NCI-H2029 (cell line): ENCODE data around the gene C2CD3.
A peak's percentile ranks its signal among the peaks of the same experiment; 100 is the strongest.
"Not testable (repeated sequence)": the region's sequence is repeated elsewhere in the genome, so short reads cannot be mapped to it uniquely, and the experiment has no call there.

Experiments used
- DNase-seq: peaks from one replicate; lab custom pipeline; 2025; lab: John Stamatoyannopoulos, UW

The C2CD3 gene

DNA sequence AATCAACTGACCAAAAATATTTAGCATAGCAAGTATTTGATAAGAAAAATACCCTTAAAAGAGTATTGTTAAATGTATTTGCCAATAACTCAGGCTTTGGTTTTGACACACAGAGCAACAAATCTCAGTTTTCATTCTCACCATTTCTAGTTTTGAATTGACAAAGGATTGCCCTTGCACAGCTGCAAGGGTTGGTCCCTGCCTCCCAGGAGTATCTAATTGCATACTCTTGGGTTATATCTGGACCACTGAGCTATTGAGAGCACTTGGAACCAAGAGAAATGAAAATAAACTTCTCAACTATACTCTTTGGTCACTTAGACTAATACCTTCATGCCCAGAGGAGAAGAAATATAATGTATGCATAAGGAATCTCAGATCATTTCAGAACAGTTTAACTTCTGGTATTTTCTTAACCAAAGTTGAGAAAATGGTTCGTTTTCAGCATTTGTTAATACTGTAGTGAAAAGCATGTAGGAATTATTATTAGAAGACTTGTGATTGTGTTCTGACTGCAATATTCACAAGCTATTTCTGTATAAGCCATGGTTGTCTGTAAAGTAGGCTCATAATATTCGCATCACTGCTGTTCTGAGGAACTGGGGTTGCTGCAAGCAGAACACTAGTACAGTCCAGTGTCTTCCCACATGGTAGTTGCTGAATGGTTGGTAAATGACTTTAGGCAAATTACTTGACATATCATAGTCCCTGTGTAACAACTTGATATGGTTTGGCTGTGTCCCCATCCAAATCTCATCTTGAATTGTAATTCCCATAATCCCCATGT, 7.9 kb downstream of the C2CD3 start:
- no peak for DNase-seq

DNA sequence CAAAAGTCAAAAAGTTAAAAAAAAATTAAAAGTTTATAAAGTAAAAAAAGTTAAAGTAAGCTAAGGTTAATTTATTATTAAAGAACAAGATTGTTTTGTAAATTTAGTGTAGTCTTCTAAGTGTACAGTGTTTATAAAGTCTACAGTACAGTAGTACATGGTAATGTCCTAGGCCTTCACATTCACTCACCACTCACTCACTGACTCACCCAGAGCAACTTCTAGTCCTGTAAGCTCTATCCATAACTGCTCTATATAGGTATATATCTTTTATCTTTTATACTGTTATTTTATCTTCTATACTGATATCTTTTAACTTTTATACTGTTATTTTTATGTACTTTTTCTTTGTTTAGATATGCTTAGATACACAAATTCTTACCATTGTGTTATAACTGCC, 11.2 kb downstream of the C2CD3 start:
- DNase-seq: no peak

DNA sequence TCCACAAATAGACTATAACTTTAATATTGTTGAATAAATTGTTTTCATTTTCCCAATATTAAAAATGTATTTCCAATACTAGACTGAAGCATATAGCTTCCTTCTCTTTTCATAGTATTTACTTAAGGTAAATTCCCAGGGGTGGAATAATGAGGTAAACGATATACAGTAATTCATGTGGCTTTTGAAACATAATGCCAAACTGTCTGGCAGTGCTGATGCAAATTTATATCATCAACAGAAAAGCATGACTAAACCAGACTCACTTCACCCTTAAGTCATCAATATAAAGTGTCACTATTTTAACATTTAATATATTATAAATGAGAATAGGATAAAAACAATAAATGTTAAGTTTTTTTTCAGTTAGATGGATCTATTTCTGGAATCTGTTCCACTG, 13.6 kb downstream of the C2CD3 start:
- DNase-seq: no peak

- no peak for DNase-seq
Measured at GRCh38 chr11:74154620-74155281, 16.1 kb downstream of the C2CD3 start.

GRCh38 chr11:74153224-74153623, 17.6 kb downstream of the C2CD3 start:
- DNase-seq: no peak

GRCh38 chr11:74147199-74147929, 23.4 kb downstream of the C2CD3 start:
- DNase-seq: no peak

DNA sequence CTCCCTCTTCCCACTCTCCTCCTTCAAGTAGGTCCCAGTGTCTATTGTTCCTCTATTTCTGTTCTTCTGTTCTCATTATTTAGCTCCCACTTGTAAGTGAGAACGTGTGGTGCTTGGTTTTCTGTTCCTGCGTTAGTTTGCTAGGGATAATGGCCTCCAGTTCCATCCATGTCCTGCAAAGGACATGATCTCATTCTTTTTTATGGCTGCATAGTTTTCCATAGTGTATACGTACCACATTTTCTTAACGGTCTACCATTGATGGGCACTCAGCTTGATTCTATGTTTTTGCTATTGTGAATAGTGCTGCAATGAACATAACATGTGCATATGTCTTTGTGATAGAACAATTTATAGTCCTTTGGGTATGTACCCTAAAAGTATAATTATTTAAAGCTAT, 26.2 kb downstream of the C2CD3 start:
- DNase-seq: no peak

DNA sequence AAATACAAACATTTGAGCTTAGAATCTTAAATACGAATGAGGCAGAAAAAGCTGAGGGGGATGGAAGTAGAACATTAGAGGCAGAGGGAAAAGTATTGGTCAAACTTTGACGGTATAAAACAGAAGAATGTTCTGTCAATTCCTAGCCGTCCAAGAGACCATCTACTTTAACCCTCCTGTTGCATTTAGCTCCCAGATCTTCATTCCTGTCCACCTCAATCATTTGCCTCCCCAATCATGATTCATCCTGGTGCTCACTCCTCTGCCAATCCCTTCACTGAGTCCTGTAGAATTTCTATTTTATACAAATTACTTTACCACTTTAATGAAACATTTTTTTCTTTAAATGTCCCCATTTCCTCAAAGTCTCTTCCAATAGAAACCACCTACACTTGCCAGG, 28.2 kb downstream of the C2CD3 start:
- DNase-seq: no peak

DNA sequence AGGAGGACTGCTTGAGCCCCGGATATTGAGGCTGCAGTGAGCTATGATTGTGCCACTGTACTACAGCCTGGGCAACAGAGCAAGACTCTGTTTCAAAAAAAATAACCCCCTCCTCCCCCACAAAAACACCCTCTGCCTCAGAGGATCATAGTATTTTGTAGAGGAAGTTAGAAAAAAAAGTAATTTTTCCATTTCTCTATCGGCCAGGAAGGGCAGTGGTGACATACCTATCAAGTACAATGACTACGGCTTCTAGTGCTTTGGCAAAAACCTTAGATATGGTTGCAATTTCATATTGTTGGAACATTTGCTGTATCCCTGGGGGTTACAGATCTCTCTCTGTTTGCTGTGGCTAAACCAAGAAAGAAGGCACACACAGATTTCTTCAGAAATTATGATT, 28.9 kb downstream of the C2CD3 start:
- DNase-seq: no peak

DNA sequence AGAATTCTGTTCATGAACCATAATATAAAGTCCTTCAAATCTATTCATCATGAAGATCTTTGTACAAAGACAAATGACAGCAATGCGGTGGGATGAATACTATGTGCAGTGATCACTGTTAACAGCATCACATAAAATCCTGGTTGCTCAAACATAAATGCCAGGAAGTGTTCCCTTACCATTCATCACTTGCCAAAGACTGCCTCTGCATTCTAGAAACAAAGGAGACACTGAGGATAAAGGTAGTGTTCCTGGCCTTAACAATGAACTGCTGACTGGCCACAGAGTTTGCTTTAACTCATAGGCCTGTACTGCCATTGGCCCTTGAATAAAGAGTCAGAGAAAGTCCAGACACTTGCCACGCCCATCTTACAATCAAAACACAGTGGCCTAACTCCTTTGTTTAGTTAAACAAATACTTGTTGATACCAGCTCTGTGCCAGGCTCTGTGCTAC, 29.5 kb downstream of the C2CD3 start:
- peak; percentile 39 for DNase-seq

DNA sequence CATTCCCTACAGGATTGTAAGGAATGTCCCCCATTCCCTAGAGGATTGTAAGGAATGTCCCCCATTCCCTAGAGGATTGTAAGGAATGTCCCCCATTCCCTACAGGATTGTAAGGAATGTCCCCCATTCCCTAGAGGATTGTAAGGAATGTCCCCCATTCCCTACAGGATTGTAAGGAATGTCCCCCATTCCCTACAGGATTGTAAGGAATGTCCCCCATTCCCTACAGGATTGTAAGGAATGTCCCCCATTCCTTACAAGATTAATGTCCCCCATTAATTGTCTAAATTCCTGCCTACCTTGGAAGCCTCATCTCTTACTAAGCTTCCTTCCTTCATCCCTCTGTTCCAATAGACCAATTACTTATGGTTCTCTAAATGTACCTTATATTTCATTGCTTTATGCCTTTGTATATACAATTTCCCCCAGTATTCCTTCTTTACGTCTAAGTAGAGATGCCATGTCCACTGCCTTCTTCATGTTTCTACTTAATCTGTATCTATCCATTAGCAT, 30.8 kb downstream of the C2CD3 start:
- not testable (repeated sequence) for DNase-seq

DNA sequence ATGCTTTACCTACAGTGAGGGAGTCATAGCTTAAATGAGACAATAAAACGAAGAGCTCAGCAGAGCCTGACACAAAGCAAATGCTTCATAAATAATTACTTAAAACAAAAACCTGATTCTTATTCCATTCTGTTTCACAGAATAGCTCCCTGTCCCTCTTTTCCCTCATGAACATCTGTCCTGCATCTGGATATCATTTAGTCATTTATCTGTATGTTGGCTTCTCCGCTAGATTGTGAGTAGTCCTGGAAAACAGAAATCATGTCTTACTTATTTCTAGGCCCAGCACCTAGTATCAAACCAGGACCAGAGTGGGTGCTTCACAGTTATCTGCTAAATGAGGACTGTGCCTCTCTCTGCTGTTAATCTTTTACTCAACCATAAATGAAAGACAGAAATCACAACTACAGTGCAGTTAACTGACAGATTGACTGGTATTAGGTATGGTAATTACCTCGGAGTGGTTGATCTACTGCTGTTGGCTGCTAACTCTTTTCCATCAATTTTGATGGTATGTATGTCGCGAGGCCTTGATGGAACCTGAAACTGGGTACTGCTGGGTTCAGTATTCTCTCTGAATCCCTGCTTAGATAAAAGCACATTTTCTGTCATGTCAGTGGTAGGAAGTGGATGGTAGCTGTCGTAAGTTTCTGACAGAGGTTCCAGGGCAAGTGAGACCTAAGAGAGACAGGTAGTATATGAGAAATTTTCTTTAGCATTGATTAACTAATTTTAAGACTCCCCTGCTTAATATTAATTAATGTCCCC, 31.5 kb downstream of the C2CD3 start:
- DNase-seq: no peak

- DNase-seq: peak; percentile 56
Measured at GRCh38 chr11:74138572-74138971, 32.2 kb downstream of the C2CD3 start.

DNA sequence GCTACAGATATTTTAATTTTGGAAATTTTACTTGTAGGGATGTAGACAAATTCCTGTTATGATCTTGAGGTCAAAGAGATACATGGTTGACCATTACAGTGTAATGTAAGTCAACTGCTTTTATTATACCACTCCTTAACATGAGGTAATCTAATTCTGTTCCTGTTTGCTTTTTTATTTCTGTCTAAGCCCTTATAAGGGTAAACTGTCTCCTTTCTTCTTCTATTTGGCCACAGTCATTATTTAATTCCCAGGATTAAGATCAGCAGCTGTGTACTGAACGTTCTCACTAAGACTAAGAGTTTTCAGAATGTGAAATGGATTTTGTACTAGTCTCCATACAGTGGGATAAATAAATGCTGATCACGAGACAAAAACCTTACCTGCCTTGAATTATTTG, 32.8 kb downstream of the C2CD3 start:
- DNase-seq: peak; percentile 53

- no peak for DNase-seq
Measured at GRCh38 chr11:74135127-74135840, 35.5 kb downstream of the C2CD3 start.

DNA sequence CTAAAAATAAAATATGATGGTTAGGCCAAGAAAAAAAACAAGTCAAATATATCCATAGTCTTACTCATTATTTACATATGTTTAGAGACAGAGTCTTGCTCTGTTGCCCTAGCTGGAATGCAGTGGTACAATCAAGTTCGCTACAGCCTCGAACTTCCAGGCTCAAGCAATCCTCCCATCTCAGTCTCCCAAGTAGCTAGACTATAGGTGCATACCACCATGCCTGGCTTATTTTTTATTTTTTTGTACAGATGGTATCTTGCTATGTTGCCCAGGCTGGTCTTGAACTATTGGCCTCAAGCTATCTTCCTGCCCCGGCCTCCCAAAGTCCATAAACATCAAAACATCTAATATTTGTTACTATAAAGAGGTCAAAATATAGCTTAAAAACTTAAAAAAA, 36.1 kb downstream of the C2CD3 start:
- no peak for DNase-seq

- DNase-seq: no peak
Measured at GRCh38 chr11:74133436-74133835, 37.4 kb downstream of the C2CD3 start.

GRCh38 chr11:74132833-74133232, 38.0 kb downstream of the C2CD3 start:
- DNase-seq: no peak

- not testable (repeated sequence) for DNase-seq
Measured at GRCh38 chr11:74129121-74129520, 41.7 kb downstream of the C2CD3 start.

GRCh38 chr11:74123008-74123448, 47.8 kb downstream of the C2CD3 start:
- DNase-seq: no peak

- no peak for DNase-seq
Measured at GRCh38 chr11:74121804-74122203, 49.0 kb downstream of the C2CD3 start.
